Ramos (cell line): Measurements from ENCODE around the gene ARHGAP15.

Experiments
- in situ Hi-C: fragments of 300-500 bp; cut with MboI; formaldehyde crosslinking; loops from one replicate; pipeline ENCODE4 v1.14.3; 2022; ENCODE audit warnings: low sequenced_read_pairs; ENCODE audit not compliant: unreplicated experiment

ARHGAP15 gene

GRCh38 chr2:143725400-143725799 lies 596.2 kb downstream of the ARHGAP15 start:
- in situ Hi-C loops, result no loop called here

GRCh38 chr2:143726151-143726845 lies 597.1 kb downstream of the ARHGAP15 start:
- in situ Hi-C loops, result no loop called here

- in situ Hi-C loops, result no loop called here
These were observed 599.3 kb downstream of the ARHGAP15 start for GRCh38 chr2:143728498-143728897.

GRCh38 chr2:143729296-143729814 lies 600.1 kb downstream of the ARHGAP15 start:
- in situ Hi-C loops, result no loop called here

- in situ Hi-C loops, result no loop called here
These were observed 601.1 kb downstream of the ARHGAP15 start for GRCh38 chr2:143730155-143730952.

GRCh38 chr2:143730953-143731260 lies 601.7 kb downstream of the ARHGAP15 start:
- in situ Hi-C loops, result no loop called here

GRCh38 chr2:143732076-143732475 lies 602.9 kb downstream of the ARHGAP15 start:
- in situ Hi-C loops, result no loop called here

- in situ Hi-C loops, result no loop called here
These were observed 603.7 kb downstream of the ARHGAP15 start for GRCh38 chr2:143732871-143733270.

- in situ Hi-C loops, result no loop called here
These were observed 605.3 kb downstream of the ARHGAP15 start for GRCh38 chr2:143734507-143734906.

- in situ Hi-C loops, result no loop called here
These were observed 607.7 kb downstream of the ARHGAP15 start for GRCh38 chr2:143736904-143737303.

GRCh38 chr2:143740431-143740830 lies 611.2 kb downstream of the ARHGAP15 start:
- in situ Hi-C loops, result no loop called here

GRCh38 chr2:143741205-143741604 lies 612.0 kb downstream of the ARHGAP15 start:
- in situ Hi-C loops, result no loop called here

GRCh38 chr2:143742581-143742980 lies 613.4 kb downstream of the ARHGAP15 start:
- in situ Hi-C loops, result no loop called here

GRCh38 chr2:143744114-143744513 lies 614.9 kb downstream of the ARHGAP15 start:
- in situ Hi-C loops, result no loop called here

GRCh38 chr2:143745060-143745459 lies 615.8 kb downstream of the ARHGAP15 start:
- in situ Hi-C loops, result no loop called here

- in situ Hi-C loops, result no loop called here
These were observed 625.5 kb downstream of the ARHGAP15 start for GRCh38 chr2:143754742-143755141.

GRCh38 chr2:143758629-143759330 lies 629.6 kb downstream of the ARHGAP15 start:
- in situ Hi-C loops, result no loop called here

- in situ Hi-C loops, result no loop called here
These were observed 630.2 kb downstream of the ARHGAP15 start for GRCh38 chr2:143759455-143759854.

GRCh38 chr2:143762176-143762928 lies 633.1 kb downstream of the ARHGAP15 start:
- in situ Hi-C loops, result no loop called here

- in situ Hi-C loops, result no loop called here
These were observed 635.0 kb downstream of the ARHGAP15 start for GRCh38 chr2:143764261-143764660.
